HL-60/S4 treated with phorbol 12-myristate 13-acetate at 8.2 ng/mL for 4 days and 3 days (cell line): ENCODE results near the gene FUCA2.

Experiments
- in situ Hi-C: fragments of 300-500 bp; cut with MboI; formaldehyde crosslinking; loops from 2 replicates; pipeline ENCODE4 v1.15.0; 2022; ENCODE audit warnings: low sequenced_read_pairs

FUCA2 gene

GRCh38 chr6:143510991-143511891, at the start of gene FUCA2:
TSS of gene FUCA2 (minus strand) at chr6:143511720. CDS start at chr6:143511634, 86 bp downstream.
- in situ Hi-C loops: no loop called here

- in situ Hi-C loops: no loop called here
Measured at GRCh38 chr6:143561105-143561704, 49.7 kb upstream of the FUCA2 start.

GRCh38 chr6:143559051-143559660, 47.6 kb upstream of the FUCA2 start:
- in situ Hi-C loops: no loop called here

- in situ Hi-C loops: no loop called here
Measured at GRCh38 chr6:143556529-143556928, 45.0 kb upstream of the FUCA2 start.

- in situ Hi-C loops: no loop called here
Measured at GRCh38 chr6:143555582-143555981, 44.1 kb upstream of the FUCA2 start.

- in situ Hi-C loops: no loop called here
Measured at GRCh38 chr6:143555071-143555492, 43.6 kb upstream of the FUCA2 start.

- in situ Hi-C loops: no loop called here
Measured at GRCh38 chr6:143553337-143553736, 41.8 kb upstream of the FUCA2 start.

GRCh38 chr6:143549949-143550268, 38.4 kb upstream of the FUCA2 start:
- in situ Hi-C loops: no loop called here

GRCh38 chr6:143549221-143549948, 37.9 kb upstream of the FUCA2 start:
- in situ Hi-C loops: no loop called here

- in situ Hi-C loops: no loop called here
Measured at GRCh38 chr6:143546599-143546998, 35.1 kb upstream of the FUCA2 start.

GRCh38 chr6:143545976-143546547, 34.5 kb upstream of the FUCA2 start:
- in situ Hi-C loops: no loop called here

- in situ Hi-C loops: no loop called here
Measured at GRCh38 chr6:143545165-143545564, 33.6 kb upstream of the FUCA2 start.

- in situ Hi-C loops: no loop called here
Measured at GRCh38 chr6:143544011-143544696, 32.6 kb upstream of the FUCA2 start.

- in situ Hi-C loops: no loop called here
Measured at GRCh38 chr6:143543435-143543834, 31.9 kb upstream of the FUCA2 start.

GRCh38 chr6:143542888-143543287, 31.4 kb upstream of the FUCA2 start:
- in situ Hi-C loops: no loop called here

- in situ Hi-C loops: no loop called here
Measured at GRCh38 chr6:143540192-143540591, 28.7 kb upstream of the FUCA2 start.

GRCh38 chr6:143539734-143540133, 28.2 kb upstream of the FUCA2 start:
- in situ Hi-C loops: no loop called here

GRCh38 chr6:143539106-143539505, 27.6 kb upstream of the FUCA2 start:
- in situ Hi-C loops: no loop called here

- in situ Hi-C loops: no loop called here
Measured at GRCh38 chr6:143538374-143538773, 26.9 kb upstream of the FUCA2 start.
